ENCODE measurements around the gene ZNF284.
"Not testable (repeated sequence)": the region's sequence is repeated elsewhere in the genome, so short reads cannot be mapped to it uniquely, and the experiment has no call there.

Gene ZNF284

DNA sequence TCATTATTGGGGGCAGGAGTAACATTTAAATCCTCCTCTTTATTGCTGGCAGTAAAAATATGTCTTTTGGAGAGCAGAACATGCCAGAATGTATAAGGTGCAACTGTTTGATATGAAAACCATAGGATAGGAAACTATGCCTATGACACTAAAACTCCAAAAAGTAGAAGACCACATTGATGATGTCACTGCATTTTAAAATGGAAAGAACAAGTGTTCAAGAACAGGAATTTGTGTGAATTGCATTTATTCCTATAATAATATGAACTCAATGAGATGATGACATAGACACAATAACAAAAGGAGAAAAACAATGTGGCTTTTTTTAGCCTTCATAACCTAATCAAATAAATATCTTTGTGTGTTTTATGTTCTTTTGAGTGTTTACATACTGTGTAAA, 37.5 kb downstream of the ZNF284 start:
- DNase-seq = no peak

DNA sequence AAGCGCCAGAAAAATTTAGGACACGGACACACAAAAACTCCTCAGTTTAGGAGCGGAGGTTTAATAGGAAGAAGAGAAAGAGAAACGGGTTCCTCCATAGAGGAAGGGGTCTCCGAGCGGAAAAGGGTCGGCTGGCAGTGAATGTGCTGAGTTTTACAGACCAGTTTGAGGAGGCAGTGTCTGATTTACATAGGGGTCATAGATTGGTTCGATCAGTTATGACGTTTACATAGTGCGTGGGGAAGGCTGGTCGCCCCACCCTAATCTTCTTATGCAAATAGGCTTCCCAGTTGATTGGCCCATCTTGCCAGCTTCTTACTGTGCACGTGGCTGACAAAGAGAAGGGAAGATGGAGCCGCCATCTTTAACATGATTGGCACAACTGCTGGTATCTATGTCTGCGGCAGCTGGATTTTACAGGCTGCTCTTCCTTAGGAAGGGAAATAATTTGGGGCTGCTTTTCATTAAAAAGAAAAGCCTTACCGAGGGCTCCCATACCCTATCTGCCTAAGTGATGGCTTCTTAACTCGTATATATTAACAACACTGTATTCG, 40.0 kb downstream of the ZNF284 start:
- peak in 11 of 51 donors; percentile 0 to 30 (median 4) for DNase-seq

DNA sequence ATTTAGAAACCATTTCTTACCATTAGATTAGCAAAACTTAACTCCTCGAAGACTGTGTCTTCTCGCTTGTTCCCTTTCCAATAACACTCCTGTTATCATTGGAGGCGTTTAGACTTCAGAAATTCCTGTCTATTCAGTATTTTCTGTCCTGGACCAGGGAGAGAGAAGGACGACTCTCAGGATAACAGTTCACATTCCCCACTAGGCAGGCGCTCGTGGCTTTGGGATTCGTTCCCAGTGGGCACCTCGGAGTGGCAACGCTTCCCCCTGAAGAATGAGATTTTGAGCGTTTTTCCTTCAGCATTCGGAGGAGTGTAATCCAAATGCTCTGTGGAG, 40.8 kb downstream of the ZNF284 start:
- no peak for DNase-seq

DNA sequence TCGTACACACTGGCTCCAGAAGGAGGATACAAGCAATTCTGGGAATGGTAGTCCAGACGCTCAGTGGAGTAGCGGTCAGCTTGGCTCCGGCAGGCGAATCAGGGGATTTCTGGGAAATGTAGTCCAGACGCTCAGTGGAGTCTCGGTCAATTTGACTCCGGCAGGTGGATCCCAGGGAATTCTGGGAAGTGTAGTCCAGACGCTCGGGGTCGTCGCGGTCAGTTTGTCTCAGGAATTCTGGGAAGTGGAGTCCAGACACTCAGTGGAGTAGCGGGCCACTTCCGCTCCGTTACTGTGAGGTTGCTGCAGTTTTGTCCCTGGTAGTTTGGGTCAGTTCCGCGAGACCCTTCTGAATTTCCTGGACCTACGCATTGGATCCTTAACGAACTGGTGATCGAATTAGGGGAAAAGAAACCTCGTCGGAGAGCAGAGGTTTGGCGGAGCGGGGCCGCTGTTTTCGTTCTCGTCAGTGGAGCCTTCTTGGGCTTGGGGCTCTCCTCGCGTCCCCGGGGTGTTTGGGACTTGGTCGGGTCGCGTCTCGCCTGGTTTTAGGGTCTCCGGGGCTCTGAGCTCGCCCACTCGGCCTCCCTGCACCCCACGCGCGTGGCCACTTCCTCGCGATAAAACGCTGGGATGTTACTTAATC, 41.3 kb downstream of the ZNF284 start, which contains the start of gene ZNF225:
ZNF225 (plus strand) TSS at position 262 of the 646 bp plus-strand sequence. CDS start 2,429 bp downstream, outside the sequence.
- DNase-seq = peak; percentile 56 to 99 (median 96)

DNA sequence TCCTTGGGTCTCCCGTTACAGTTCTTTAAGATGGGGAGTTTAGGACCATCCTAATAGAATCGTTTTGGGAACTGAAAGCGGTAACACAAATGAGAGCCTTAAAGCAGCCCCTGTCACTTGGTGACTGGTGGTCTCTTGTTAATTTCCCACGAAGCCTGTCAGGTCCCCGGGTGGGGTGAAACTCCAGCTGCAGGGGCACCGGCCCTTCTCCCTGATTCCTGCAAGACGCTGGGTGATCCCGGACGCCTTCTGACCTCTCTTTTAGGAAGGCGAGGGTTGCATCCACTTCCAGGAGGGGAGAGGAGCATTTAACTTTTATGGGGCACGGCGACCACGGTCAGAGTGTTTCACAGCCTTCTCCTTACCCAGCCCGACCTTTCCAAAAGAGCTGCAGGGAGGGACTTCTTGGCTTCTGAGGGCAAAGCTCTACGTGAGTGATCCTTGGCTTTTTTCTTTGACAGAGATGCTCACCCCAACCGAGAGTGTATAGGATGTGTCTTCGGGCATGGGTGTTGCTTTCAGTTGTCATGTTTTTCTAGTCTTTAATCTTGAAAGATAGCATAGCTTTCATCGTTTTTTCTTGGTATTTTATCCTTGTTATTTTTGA, 41.9 kb downstream of the ZNF284 start:
- DNase-seq = peak in 8 of 51 donors; percentile 4 to 27 (median 12)

DNA sequence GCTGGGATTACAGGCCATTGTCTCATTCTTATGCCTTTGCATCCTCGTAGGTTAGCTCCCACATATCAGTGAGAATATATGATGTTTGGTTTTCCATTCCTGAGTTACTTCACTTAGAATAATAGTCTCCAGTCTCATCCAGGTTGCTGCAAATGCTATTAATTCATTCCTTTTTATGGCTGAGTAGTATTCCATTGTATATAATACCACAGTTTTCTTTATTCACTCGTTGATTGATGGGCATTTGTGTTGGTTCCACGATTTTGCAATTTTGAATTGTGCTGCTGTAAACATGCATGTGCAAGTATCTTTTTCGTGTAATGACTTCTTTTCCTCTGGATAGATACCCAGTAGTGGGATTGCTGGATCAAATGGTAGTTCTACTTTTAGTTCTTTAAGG, 49.2 kb downstream of the ZNF284 start:
- DNase-seq = not testable (repeated sequence)

DNA sequence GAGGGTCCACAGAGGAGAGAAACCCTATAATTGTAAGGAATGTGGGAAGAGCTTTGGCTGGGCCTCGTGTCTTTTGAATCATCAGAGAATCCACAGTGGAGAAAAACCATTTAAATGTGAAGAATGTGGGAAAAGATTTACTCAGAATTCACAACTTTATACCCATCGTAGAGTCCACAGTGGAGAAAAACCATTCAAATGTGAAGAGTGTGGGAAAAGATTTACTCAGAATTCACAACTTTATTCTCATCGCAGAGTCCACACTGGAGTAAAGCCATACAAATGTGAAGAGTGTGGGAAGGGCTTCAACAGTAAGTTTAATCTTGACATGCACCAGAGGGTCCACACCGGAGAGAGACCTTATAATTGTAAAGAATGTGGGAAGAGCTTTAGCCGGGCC, 60.0 kb downstream of the ZNF284 start:
- DNase-seq = no peak

All from hypothalamus (tissue), 51 donors.